DOHH2 (cell line): Measurements from ENCODE around the gene DGUOK.
"Not testable (repeated sequence)": the region's sequence is repeated elsewhere in the genome, so short reads cannot be mapped to it uniquely, and the experiment has no call there.

Source experiments
- CTCF ChIP-seq: fragments of 200-600 bp; sonication (generic); IDR thresholded peaks from one replicate; pipeline ENCODE4 v1.5.1; 2014; ENCODE audit warnings: antibody characterized with exemption, mild to moderate bottlenecking, low read depth, low read length; ENCODE audit not compliant: poor library complexity, severe bottlenecking
- EZH2phosphoT487 ChIP-seq: fragments of 200-600 bp; sonication (generic); IDR thresholded peaks from 2 replicates; pipeline ENCODE4 v1.6.1; 2017; ENCODE audit warnings: borderline replicate concordance, mild to moderate bottlenecking, antibody characterized with exemption, low read length, moderate library complexity, mixed read lengths

- not testable (repeated sequence) for TF ChIP-seq CTCF, EZH2phosphoT487
Measured at GRCh38 chr2:73877984-73878383, 48.7 kb upstream of the DGUOK start.
